H9 (cell line): Measurements from ENCODE around the gene KRT9. TPM values are rescaled to one million over a fixed set of nuclear protein-coding genes. Genes with fewer than 3 reads are reported as not detected.
A peak's percentile ranks its signal among the peaks of the same experiment; 100 is the strongest.
"Not testable (repeated sequence)": the region's sequence is repeated elsewhere in the genome, so short reads cannot be mapped to it uniquely, and the experiment has no call there.

Experiments
- DNase-seq: peaks from one replicate; pipeline ENCODE4 v3.0.0-alpha.2; 2017
- H2AFZ ChIP-seq: one replicate; pipeline ENCODE4 v1.6.1; 2013; ENCODE audit warnings: mild to moderate bottlenecking, low read length, control low read depth, moderate library complexity
- H2AK5ac ChIP-seq: 2 replicates; pipeline ENCODE4 v1.6.1; 2013; ENCODE audit warnings: low read length, control low read depth, mixed read lengths; ENCODE audit not compliant: insufficient read length
- H2BK120ac ChIP-seq: one replicate; pipeline ENCODE4 v1.6.1; 2013; ENCODE audit warnings: low read depth, mild to moderate bottlenecking, low read length, control low read depth, inconsistent platforms; ENCODE audit not compliant: poor library complexity, severe bottlenecking
- H2BK12ac ChIP-seq: 2 replicates; pipeline ENCODE4 v1.6.1; 2013; ENCODE audit warnings: low read length, control low read depth, mixed read lengths, low read depth; ENCODE audit not compliant: insufficient read length
- H2BK15ac ChIP-seq: 2 replicates; pipeline ENCODE4 v1.6.1; 2013; ENCODE audit warnings: low read depth, low read length, control low read depth
- H2BK20ac ChIP-seq: one replicate; pipeline ENCODE4 v1.6.1; 2013; ENCODE audit warnings: low read depth, mild to moderate bottlenecking, low read length, control low read depth, inconsistent platforms; ENCODE audit not compliant: poor library complexity, severe bottlenecking
- H2BK5ac ChIP-seq: 2 replicates; pipeline ENCODE4 v1.6.1; 2013; ENCODE audit warnings: low read length, control low read depth, mixed read lengths; ENCODE audit not compliant: insufficient read length
- H3K14ac ChIP-seq: 2 replicates; pipeline ENCODE4 v1.6.1; 2013; ENCODE audit warnings: low read length, control low read depth; ENCODE audit not compliant: insufficient read depth
- H3K18ac ChIP-seq: 2 replicates; pipeline ENCODE4 v1.6.1; 2013; ENCODE audit warnings: low read depth, mild to moderate bottlenecking, mixed read lengths, low read length, control low read depth; ENCODE audit not compliant: insufficient read length
- H3K23ac ChIP-seq: 2 replicates; pipeline ENCODE4 v1.6.1; 2013; ENCODE audit warnings: low read length, control low read depth, mixed read lengths, low read depth; ENCODE audit not compliant: insufficient read length
- H3K23me2 ChIP-seq: 2 replicates; pipeline ENCODE4 v1.6.1; 2013; ENCODE audit warnings: low read depth, mild to moderate bottlenecking, mixed read lengths, low read length, control low read depth; ENCODE audit not compliant: insufficient read length, poor library complexity, severe bottlenecking
- H3K27ac ChIP-seq: 2 replicates; pipeline ENCODE4 v1.5.1; 2013; ENCODE audit warnings: low read length, control low read depth, mixed read lengths, low read depth; ENCODE audit not compliant: insufficient read length
- H3K27me3 ChIP-seq: 2 replicates; pipeline ENCODE4 v1.6.1; 2013; ENCODE audit warnings: low read length, control low read depth, inconsistent platforms; ENCODE audit not compliant: insufficient read depth
- H3K4ac ChIP-seq: 2 replicates; pipeline ENCODE4 v1.6.1; 2013; ENCODE audit warnings: low read depth, mild to moderate bottlenecking, control low read depth, inconsistent platforms, low read length, moderate library complexity
- H3K4me1 ChIP-seq: 2 replicates; pipeline ENCODE4 v1.6.1; 2013; ENCODE audit warnings: low read length, control low read depth, inconsistent platforms; ENCODE audit not compliant: insufficient read depth
- H3K4me2 ChIP-seq: 2 replicates; pipeline ENCODE4 v1.6.1; 2013; ENCODE audit warnings: low read length, control low read depth, mixed read lengths; ENCODE audit not compliant: insufficient read length, insufficient read depth
- H3K56ac ChIP-seq: 2 replicates; pipeline ENCODE4 v1.6.1; 2013; ENCODE audit warnings: low read depth, mild to moderate bottlenecking, mixed read lengths, low read length, control low read depth; ENCODE audit not compliant: insufficient read length
- H3K79me1 ChIP-seq: 2 replicates; pipeline ENCODE4 v1.6.1; 2013; ENCODE audit warnings: low read depth, mild to moderate bottlenecking, moderate library complexity, low read length, control low read depth, inconsistent platforms; ENCODE audit not compliant: insufficient read depth, poor library complexity, severe bottlenecking
- H3K79me2 ChIP-seq: 2 replicates; pipeline ENCODE4 v1.6.1; 2013; ENCODE audit warnings: low read length, control low read depth, inconsistent platforms; ENCODE audit not compliant: insufficient read depth
- H3K9ac ChIP-seq: 2 replicates; pipeline ENCODE4 v1.6.1; 2013; ENCODE audit warnings: low read length, control low read depth, mixed read lengths; ENCODE audit not compliant: insufficient read length; ENCODE audit errors: extremely low read depth
- H3K9me3 ChIP-seq: one replicate; pipeline ENCODE4 v1.6.1; 2013; ENCODE audit warnings: low read depth, low read length, inconsistent platforms; ENCODE audit not compliant: control insufficient read depth
- H3T11ph ChIP-seq: one replicate; pipeline ENCODE4 v1.6.1; 2013; ENCODE audit warnings: mild to moderate bottlenecking, low read length, control low read depth, inconsistent platforms
- H4K20me1 ChIP-seq: one replicate; pipeline ENCODE4 v1.6.1; 2013; ENCODE audit not compliant: control insufficient read depth, insufficient read length, insufficient read depth
- H4K5ac ChIP-seq: 2 replicates; pipeline ENCODE4 v1.6.1; 2013; ENCODE audit warnings: low read depth, mild to moderate bottlenecking, mixed read lengths, low read length, control low read depth; ENCODE audit not compliant: insufficient read length
- H4K8ac ChIP-seq: replicated peaks from 2 replicates; pipeline ENCODE4 v1.6.1; 2013; ENCODE audit warnings: low read length, control low read depth, mixed read lengths, low read depth; ENCODE audit not compliant: insufficient read length
- H4K91ac ChIP-seq: 2 replicates; pipeline ENCODE4 v1.6.1; 2013; ENCODE audit warnings: low read depth, mild to moderate bottlenecking, moderate library complexity, mixed read lengths, low read length, control low read depth; ENCODE audit not compliant: insufficient read length
- H3K27ac Mint-ChIP-seq, 3 experiments: 2 replicates in 2 of 3; 3 replicates in 1 of 3; pipeline ENCODE4 v1.8.0; 2020 to 2021; ENCODE audit warnings: mixed read lengths in 3 of 3, mild to moderate bottlenecking in 1 of 3, moderate library complexity in 1 of 3
- H3K27me3 Mint-ChIP-seq: 2 replicates; pipeline ENCODE4 v1.8.0; 2021; ENCODE audit warnings: low read depth, mild to moderate bottlenecking, moderate library complexity, mixed read lengths
- H3K36me3 Mint-ChIP-seq, 3 experiments: 2 replicates in 2 of 3; 3 replicates in 1 of 3; pipeline ENCODE4 v1.8.0; 2020 to 2021; ENCODE audit warnings: low read depth in 3 of 3, mixed read lengths in 3 of 3; ENCODE audit not compliant: insufficient read depth in 1 of 3
- H3K4me1 Mint-ChIP-seq, 2 experiments: 2 replicates each; pipeline ENCODE4 v1.8.0; 2020; ENCODE audit warnings: mixed read lengths in 2 of 2
- H3K4me3 Mint-ChIP-seq, 2 experiments: 2 replicates in 1 of 2; 3 replicates in 1 of 2; pipeline ENCODE4 v1.8.0; 2020 to 2021; ENCODE audit warnings: mild to moderate bottlenecking in 2 of 2, mixed read lengths in 2 of 2, moderate library complexity in 1 of 2
- H3K9me3 Mint-ChIP-seq, 2 experiments: 2 replicates in 1 of 2; 3 replicates in 1 of 2; pipeline ENCODE4 v1.8.0; 2020; ENCODE audit warnings: mild to moderate bottlenecking in 2 of 2, mixed read lengths in 2 of 2, moderate library complexity in 1 of 2
- CTCF ChIP-seq: fragments of 200-600 bp; sonication (generic); conservative IDR thresholded peaks from 3 replicates; pipeline ENCODE4 v1.8.0; 2021; ENCODE audit warnings: antibody characterized with exemption, mild to moderate bottlenecking
- WGBS: extraction: QIAGEN DNeasy Blood & Tissue Kit; methylation state at CpG from one replicate; pipeline ENCODE4 v1.1.7; 2013; ENCODE audit warnings: missing lambda C conversion rate, low lambda C conversion rate, mixed read lengths; ENCODE audit not compliant: insufficient read length; ENCODE audit errors: extremely low coverage; 5-methylcytosine and 5-hydroxymethylcytosine counted together
- total RNA-seq: library from RNA; stranded (reverse); gene quantifications from 2 replicates; pipeline ENCODE4 v1.2.1, GENCODE V29; 2021

The KRT9 gene
- total RNA-seq, 1 experiment from 2014 or later = not detected

DNA sequence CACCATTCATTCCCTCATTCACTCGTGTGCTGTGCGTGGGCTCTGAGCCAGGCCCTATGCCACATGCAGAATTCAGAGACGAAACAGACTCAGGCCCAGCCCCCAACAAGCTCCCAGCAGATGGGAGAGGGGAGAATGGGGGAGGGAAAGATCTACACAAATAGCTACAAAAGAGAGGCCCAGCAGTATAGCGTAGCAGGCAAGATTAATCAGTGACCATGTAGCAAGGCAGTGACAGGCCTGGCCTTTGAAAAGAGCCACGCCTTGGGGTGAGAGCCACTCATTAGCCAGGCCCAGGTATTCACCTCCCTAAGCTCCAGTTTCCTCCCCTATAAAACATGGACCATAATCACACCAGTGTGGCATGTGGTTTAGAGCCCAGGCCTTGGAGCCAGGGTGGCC, 27.4 kb downstream of the KRT9 start:
- Histone ChIP-seq H4K8ac (no peak overlapping the region), H2BK5ac (no peak overlapping the region), H3K18ac (no peak overlapping the region), H3K9me3 (no peaks in the 10 kb centered on the region), H3K4me2 (no peak overlapping the region), H2BK15ac (no peak overlapping the region), H3T11ph (no peak overlapping the region), H3K4ac (no peak overlapping the region), H3K9ac (no peak overlapping the region), H4K91ac (no peak overlapping the region), H3K14ac (no peak overlapping the region), H2BK20ac (no peak overlapping the region), H2AFZ (no peak overlapping the region), H3K23ac (no peak overlapping the region), H2AK5ac (no peak overlapping the region), H3K27me3 (no peaks in the 10 kb centered on the region), H3K56ac (no peak overlapping the region), H4K20me1 (no peaks in the 10 kb centered on the region), H2BK12ac (no peak overlapping the region), H3K27ac (no peak overlapping the region), H3K4me1 (no peaks in the 10 kb centered on the region), H4K5ac (no peak overlapping the region), H2BK120ac (no peak overlapping the region), H3K79me2 (no peaks in the 10 kb centered on the region), H3K79me1 (no peaks in the 10 kb centered on the region), H3K23me2 (no peaks in the 10 kb centered on the region)
- DNase-seq = no peak
- H3K4me3 Mint-ChIP-seq = peak overlapping the region in 1 of 2 experiments; percentile 41; a peak in 1 of 5 replicates
- peaks cover 0 to 13% (median 1%) of the 10 kb centered on the region in 3 experiments; a peak in 4 of 7 replicates for H3K36me3 Mint-ChIP-seq
- peaks cover 45 to 56% of the 10 kb centered on the region in 2 experiments for H3K4me1 Mint-ChIP-seq
- TF ChIP-seq CTCF = no peak
- no CpG with 5 or more reads among the region's 5 CpGs for WGBS
- peaks cover 17% of the 10 kb centered on the region for H3K27me3 Mint-ChIP-seq
- H3K27ac Mint-ChIP-seq = peak overlapping the region; percentile 17 to 91 (median 68); a peak in 3 of 7 replicates
- peaks cover 3 to 13% of the 10 kb centered on the region in 2 experiments; a peak in 4 of 5 replicates for H3K9me3 Mint-ChIP-seq

DNA sequence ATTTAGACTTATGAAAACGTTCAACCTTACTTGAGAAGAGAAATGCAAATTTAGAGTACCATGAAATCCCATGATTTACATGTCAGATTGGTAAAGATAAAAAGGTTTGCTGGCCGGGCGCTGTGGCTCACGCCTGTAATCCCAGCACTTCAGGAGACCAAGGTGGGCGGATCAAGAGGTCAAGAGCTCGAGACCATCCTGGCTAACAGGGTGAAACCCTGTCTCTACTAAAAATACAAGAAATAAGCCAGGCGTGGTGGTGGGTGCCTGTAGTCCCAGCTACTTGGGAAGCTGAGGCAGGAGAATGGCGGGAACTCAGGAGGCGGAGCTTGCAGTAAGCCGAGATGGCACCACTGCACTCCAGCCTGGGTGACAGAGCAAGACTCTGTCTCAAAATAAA, 29.1 kb downstream of the KRT9 start:
- not testable (repeated sequence) for H3T11ph ChIP-seq, H3K27ac Mint-ChIP-seq, H3K4me3 Mint-ChIP-seq, H2BK120ac ChIP-seq, H4K8ac ChIP-seq, H2BK5ac ChIP-seq, H2AK5ac ChIP-seq, H3K79me2 ChIP-seq, H3K27ac ChIP-seq, H3K4me1 ChIP-seq, H3K4ac ChIP-seq, H3K27me3 ChIP-seq, H4K91ac ChIP-seq, H3K18ac ChIP-seq, H3K23ac ChIP-seq, H3K4me2 ChIP-seq, H2BK12ac ChIP-seq, H4K5ac ChIP-seq, H3K56ac ChIP-seq, DNase-seq, H3K9ac ChIP-seq, H3K79me1 ChIP-seq, H3K23me2 ChIP-seq, H2BK20ac ChIP-seq, H2AFZ ChIP-seq, H4K20me1 ChIP-seq, H3K9me3 ChIP-seq, H3K14ac ChIP-seq, H2BK15ac ChIP-seq
- Mint-ChIP-seq H3K4me1 (peaks cover 45 to 59% of the 10 kb centered on the region in 2 experiments), H3K36me3 (peaks cover 0 to 13% (median 1%) of the 10 kb centered on the region in 3 experiments; a peak in 4 of 7 replicates), H3K9me3 (peaks cover 3 to 13% of the 10 kb centered on the region in 2 experiments; a peak in 4 of 5 replicates), H3K27me3 (peaks cover 12% of the 10 kb centered on the region)
- WGBS = no CpG with 5 or more reads among the region's 10 CpGs
